ENCODE measurements around the gene LRWD1. TPM values are rescaled to one million over a fixed set of nuclear protein-coding genes. Genes with fewer than 3 reads are reported as not detected.

The LRWD1 gene
- polyA plus RNA-seq, 1 of the 3 experiments (the other 2 are of a cell fraction) = 53.2 TPM

GRCh38 chr7:102447311-102447710 lies 17.5 kb upstream of the LRWD1 start:
- Histone ChIP-seq H2AFZ (ENCODE audit: low read depth) (no peak overlapping the region), H3K79me2 (ENCODE audit: insufficient read depth) (no peaks in the 10 kb centered on the region; the same call in 1 of the 2 replicates), H4K20me1 (ENCODE audit: insufficient read depth) (no peaks in the 10 kb centered on the region), H3K9me2 (no peaks in the 10 kb centered on the region), H3K4me1 (ENCODE audit: control insufficient read depth in 1 of 2, insufficient read depth in 2 of 2, low read depth in 1 of 2, low read length in 1 of 2) (peaks cover 0 to 10% of the 10 kb centered on the region in 2 experiments; a peak in 1 of 4 replicates), H3K36me3 (replicated peaks in 1 of 2; ENCODE audit: control insufficient read depth in 1 of 2, insufficient read depth in 2 of 2, low read length in 1 of 2) (peaks cover 20 to 37% of the 10 kb centered on the region in 2 experiments), H3F3A (replicated peaks; ENCODE audit: insufficient read depth) (peaks cover 10% of the 10 kb centered on the region), H3K4me3 (ENCODE audit: low read depth in 2 of 2, low read length in 1 of 2) (no peak overlapping the region), H3K4me2 (no peak overlapping the region), H3K9ac (no peak overlapping the region), H3K27ac (ENCODE audit: low read depth in 2 of 2, low read length in 1 of 2) (no peak overlapping the region), H3K27me3 (ENCODE audit: insufficient read depth) (no peaks in the 10 kb centered on the region), H3K9me3 (no peaks in the 10 kb centered on the region)
- TF ChIP-seq JUND (IDR thresholded peaks at IDR 0.05) (no peak), USF2 (IDR thresholded peaks at IDR 0.05; ENCODE audit: borderline replicate concordance, low read depth, low read length) (no peak), NFIC (IDR thresholded peaks at IDR 0.05; ENCODE audit: borderline replicate concordance) (no peak), MXI1 (IDR thresholded peaks at IDR 0.05; ENCODE audit: low read depth, low read length) (no peak), GATA2 (CRISPR knock-in tag; IDR thresholded peaks at IDR 0.05) (no peak), MEF2A (IDR thresholded peaks at IDR 0.05; ENCODE audit: borderline replicate concordance, low read depth) (no peak), RAD21 (IDR thresholded peaks at IDR 0.05; ENCODE audit: low read length) (no peak), IRF3 (IDR thresholded peaks at IDR 0.05; ENCODE audit: low read depth, low read length) (no peak), TAF1 (IDR thresholded peaks at IDR 0.05; ENCODE audit: borderline replicate concordance, low read depth, low read length) (no peak), CHD2 (IDR thresholded peaks at IDR 0.05; ENCODE audit: low read length, partially characterized antibody) (no peak), SIN3A (IDR thresholded peaks at IDR 0.05; ENCODE audit: borderline replicate concordance, low read depth, low read length) (no peak), RFX5 (IDR thresholded peaks at IDR 0.05; ENCODE audit: low read length) (no peak), TCF12 (IDR thresholded peaks at IDR 0.05) (no peak), RCOR1 (IDR thresholded peaks at IDR 0.05; ENCODE audit: low read length) (no peak), POLR2AphosphoS5 (IDR thresholded peaks at IDR 0.05; ENCODE audit: low read depth, low read length) (no peak), GABPA (IDR thresholded peaks at IDR 0.05; ENCODE audit: low read depth) (no peak)
- TF ChIP-seq, protein P1, sequence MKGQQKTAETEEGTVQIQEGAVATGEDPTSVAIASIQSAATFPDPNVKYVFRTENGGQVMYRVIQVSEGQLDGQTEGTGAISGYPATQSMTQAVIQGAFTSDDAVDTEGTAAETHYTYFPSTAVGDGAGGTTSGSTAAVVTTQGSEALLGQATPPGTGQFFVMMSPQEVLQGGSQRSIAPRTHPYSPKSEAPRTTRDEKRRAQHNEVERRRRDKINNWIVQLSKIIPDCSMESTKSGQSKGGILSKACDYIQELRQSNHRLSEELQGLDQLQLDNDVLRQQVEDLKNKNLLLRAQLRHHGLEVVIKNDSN (IDR thresholded peaks at IDR 0.05; ENCODE audit: borderline replicate concordance, low read depth) = no peak
- TF ChIP-seq, protein P2, sequence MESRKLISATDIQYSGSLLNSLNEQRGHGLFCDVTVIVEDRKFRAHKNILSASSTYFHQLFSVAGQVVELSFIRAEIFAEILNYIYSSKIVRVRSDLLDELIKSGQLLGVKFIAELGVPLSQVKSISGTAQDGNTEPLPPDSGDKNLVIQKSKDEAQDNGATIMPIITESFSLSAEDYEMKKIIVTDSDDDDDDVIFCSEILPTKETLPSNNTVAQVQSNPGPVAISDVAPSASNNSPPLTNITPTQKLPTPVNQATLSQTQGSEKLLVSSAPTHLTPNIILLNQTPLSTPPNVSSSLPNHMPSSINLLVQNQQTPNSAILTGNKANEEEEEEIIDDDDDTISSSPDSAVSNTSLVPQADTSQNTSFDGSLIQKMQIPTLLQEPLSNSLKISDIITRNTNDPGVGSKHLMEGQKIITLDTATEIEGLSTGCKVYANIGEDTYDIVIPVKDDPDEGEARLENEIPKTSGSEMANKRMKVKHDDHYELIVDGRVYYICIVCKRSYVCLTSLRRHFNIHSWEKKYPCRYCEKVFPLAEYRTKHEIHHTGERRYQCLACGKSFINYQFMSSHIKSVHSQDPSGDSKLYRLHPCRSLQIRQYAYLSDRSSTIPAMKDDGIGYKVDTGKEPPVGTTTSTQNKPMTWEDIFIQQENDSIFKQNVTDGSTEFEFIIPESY (IDR thresholded peaks at IDR 0.05; ENCODE audit: borderline replicate concordance, low read depth) = no peak
- CTCF ChIA-PET = interaction anchor here (0.9 to 1.0 kb wide), 2 partner anchors 9 to 35 kb away, joined by 3 read pairs; no protein-coding TSS in a partner anchor
- POLR2A ChIA-PET = no interaction called here
- no peak for DNase-seq
- WGBS (ENCODE audit: low lambda C conversion rate) = 91% methylated on average over 11 of the region's 14 CpGs
